SKM-1 treated with dmso at 0.1 percent for 144 hours (cell line): Measurements from ENCODE around the gene HMOX2.

ENCODE experiments used
- DNase-seq: peaks from one replicate; lab custom pipeline; 2025; ENCODE audit not compliant: unreplicated experiment; lab: John Stamatoyannopoulos, UW

The HMOX2 gene, protein sequence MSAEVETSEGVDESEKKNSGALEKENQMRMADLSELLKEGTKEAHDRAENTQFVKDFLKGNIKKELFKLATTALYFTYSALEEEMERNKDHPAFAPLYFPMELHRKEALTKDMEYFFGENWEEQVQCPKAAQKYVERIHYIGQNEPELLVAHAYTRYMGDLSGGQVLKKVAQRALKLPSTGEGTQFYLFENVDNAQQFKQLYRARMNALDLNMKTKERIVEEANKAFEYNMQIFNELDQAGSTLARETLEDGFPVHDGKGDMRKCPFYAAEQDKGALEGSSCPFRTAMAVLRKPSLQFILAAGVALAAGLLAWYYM

GRCh38 chr16:4475880-4476788 lies at the start of gene HMOX2:
HMOX2 (plus strand) TSS chr16:4476398; CDS start chr16:4505525, 29,127 bp downstream.
- DNase-seq, result peak; percentile 86

GRCh38 chr16:4426722-4427372 lies 49.4 kb upstream of the HMOX2 start:
- no peak for DNase-seq

- DNase-seq, result no peak
These were observed 47.7 kb upstream of the HMOX2 start for GRCh38 chr16:4428500-4428899.

GRCh38 chr16:4431023-4431422 lies 45.2 kb upstream of the HMOX2 start:
- no peak for DNase-seq

DNA sequence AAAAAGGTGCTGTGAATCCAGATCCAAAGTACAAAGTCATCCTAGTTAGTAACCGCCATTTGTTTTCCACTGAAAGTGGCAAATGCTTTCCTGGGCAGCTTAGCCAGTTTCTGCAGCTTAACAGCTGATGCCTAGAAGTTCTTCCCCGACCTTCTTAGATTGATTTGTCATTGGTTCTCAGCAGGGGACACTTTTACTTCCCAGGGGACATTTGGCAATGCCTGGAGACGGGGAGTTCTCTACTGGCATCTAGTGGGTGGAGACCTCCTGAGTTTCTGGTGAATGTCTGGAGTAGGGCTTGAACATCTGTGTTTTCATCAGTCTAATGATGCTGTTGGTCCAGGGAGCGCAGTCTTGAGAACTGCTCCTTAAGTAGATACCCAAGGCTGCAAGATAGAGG lies 43.0 kb upstream of the HMOX2 start:
- no peak for DNase-seq

GRCh38 chr16:4433914-4434787 lies 42.0 kb upstream of the HMOX2 start:
- DNase-seq, result no peak

DNA sequence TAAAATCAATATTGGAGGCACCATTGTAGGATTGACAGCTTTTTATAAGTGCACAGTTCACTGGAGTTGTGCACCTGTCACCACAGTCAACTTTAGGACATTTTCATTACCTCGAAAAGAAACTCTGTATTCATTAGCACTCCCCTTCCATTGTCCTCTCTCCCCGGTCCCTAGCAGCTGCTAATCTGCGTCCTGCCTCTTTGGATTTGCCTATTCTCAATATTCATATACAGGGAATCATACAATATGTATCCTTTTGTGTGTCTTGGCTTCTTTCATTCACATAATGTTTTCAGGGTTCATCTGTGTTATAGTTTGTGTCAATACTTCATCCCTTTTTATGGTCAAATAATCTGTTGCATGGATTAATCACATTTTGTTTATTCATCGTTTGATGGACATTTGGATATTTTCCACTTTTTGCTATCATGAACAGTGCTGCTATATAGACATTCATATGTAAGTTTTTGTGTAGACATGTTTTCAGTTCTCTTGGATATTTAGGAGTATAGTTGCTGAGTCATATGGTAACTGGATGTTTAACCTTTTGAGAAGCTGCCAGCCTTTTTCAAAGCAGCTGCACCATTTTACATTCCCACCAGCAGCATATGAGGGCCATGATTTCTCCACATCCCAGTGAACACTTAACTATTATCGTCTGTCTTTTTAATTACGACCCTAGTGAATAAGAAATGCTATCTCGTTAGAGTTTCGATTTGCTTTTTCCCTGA lies 40.7 kb upstream of the HMOX2 start:
- no peak for DNase-seq

GRCh38 chr16:4437366-4437765 lies 38.8 kb upstream of the HMOX2 start:
- no peak for DNase-seq

DNA sequence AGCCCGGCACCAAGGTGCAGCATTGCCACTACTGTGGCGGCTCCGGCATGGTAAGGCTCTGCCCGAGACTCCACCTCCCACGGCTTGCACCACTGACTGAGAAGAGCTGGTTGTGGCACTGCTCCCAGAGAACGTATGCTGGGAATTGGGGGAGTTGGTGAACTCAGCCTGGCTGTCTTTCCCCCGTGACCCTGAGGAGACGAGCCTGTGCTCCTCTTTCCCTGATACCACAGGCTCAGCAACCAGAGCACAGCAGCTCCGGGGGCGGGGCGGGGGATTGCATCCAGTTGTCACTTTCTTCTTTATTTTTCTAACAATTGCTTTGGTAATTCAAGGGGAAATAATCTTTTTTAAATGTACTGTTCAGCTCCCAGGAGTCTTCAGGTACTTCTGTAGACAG lies 33.8 kb upstream of the HMOX2 start:
- no peak for DNase-seq

DNA sequence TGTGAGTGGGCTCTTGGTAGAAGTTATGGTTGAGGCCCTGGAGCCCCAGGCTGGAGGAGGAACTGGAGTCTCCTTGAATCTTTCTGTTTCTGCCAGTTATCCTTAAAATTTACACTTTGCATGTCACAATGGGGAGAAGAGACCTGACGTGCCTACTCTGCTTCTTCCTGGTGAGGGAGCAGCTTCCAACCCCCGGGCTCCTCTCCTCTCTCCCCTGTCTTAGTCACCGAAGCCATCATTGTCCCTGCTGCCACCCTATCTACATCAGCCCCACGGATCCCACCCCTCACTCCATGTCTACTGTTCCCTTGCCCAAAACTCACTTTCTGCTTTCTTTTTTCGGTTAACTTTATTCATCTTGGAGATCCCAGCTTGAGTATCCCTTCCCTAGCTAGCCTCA lies 32.9 kb upstream of the HMOX2 start:
- no peak for DNase-seq

DNA sequence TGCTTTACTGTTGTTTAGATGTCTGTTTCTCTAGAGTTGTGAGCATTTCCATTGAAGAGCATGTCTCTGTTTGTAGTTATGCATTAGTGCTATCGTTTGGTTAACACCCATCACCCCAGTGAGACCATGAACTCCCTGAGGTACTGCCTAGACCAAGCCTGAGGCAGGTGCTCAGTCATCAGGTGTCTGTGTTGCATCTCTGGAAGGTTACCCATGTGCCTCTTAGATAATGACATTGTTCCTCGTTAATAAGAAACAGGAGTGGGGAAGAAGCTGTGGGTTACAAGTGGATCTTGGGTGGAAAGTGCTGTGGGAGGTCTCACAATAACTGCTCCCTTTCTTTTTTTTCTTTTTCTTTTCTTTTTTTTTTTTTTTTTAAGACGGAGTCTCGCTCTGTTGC lies 32.2 kb upstream of the HMOX2 start:
- DNase-seq, result no peak

GRCh38 chr16:4450430-4450829 lies 25.8 kb upstream of the HMOX2 start:
- no peak for DNase-seq

- no peak for DNase-seq
These were observed 25.2 kb upstream of the HMOX2 start for GRCh38 chr16:4450931-4451519.

- DNase-seq, result no peak
These were observed 23.5 kb upstream of the HMOX2 start for GRCh38 chr16:4452674-4453073.

DNA sequence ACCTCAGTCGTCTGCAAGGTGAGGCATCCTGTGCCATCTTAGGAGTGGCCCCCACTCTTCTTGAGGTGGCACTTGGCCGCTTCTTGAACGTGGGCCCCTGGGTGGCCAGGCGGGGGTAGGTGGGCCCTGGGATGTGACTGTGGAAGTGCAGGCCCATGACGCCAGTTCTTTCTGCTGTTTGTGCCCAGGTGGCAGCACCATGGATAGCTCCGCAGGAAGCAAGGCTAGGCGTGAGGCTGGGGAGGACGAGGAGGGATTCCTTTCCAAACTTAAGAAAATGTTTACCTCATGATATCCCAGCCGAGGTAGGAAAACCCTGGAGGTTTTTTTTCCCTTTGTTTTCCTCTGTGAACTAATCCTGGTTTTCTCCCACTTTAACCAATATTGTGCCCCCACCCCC lies 21.6 kb upstream of the HMOX2 start:
- no peak for DNase-seq

- DNase-seq, result no peak
These were observed 21.1 kb upstream of the HMOX2 start for GRCh38 chr16:4455081-4455480.

- no peak for DNase-seq
These were observed 20.2 kb upstream of the HMOX2 start for GRCh38 chr16:4455951-4456350.

DNA sequence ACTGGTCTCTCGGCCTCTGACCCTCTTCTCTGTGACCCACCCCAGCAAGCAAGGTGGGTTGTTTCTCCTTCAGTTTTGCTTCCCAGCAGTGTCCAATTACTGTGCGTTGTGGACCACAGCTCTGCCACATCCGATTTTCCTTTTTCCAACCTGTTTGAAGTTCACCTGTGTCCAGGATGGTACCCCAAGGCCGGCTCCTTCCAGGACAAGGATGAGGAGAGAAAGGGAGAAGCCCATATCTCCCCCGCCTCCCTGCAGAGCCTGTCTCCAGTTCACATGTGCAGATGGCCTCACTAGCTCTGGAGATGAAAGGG lies 15.3 kb upstream of the HMOX2 start:
- DNase-seq, result no peak

DNA sequence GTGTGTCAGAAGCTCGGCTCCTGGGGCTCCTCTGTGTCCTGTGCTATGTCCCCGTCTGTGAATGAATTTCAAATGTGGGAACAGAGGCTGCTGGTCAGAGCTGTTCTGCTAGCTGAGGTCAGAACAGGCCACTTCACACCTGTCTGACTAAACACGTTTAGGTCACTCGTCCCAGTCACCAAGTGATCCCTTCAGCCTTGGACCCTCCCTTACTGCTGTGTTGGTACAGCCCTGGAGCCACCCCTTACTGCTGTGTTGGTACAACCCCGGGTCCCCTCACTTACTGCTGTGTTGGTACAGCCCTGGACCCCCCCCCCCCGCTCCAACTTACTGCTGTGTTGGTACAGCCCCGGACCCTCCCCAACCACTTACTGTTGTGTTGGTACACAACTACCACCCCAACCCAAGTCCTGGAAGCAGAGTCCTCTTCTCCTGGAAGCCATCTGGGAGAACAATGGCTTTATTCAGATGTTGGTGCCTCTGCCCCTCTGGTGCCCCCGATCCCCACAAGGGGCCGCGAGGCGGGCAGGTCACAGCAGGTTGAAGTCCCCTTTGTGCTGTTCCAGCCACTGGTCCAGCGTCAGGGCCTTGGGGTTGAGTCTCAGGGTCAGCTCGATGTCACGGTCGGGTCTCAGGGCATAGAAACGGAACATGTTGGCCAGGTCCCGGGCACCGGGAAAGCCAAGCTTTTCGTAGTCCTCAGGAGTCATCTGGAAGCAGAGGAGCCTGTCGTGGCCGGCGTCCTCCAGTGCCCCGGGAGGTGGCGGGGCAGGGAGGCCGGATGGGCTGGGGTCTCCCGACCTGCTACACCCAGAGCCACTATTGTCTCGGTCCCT lies 14.7 kb upstream of the HMOX2 start:
- no peak for DNase-seq
